Thyroid gland (tissue), 4 donors: Measurements from ENCODE around the gene KYAT1.
"Not testable (repeated sequence)": the region's sequence is repeated elsewhere in the genome, so short reads cannot be mapped to it uniquely, and the experiment has no call there.

ENCODE experiments used
- POLR2A ChIP-seq, 2 donors: fragments of 450-650 bp; IDR thresholded peaks; one replicate each; pipeline ENCODE4 v1.6.1; 2017; ENCODE audit warnings: antibody characterized with exemption in 2 of 2, mild to moderate bottlenecking in 2 of 2, moderate library complexity in 1 of 2
- TF ChIP-seq, protein P1 (sequence below), 6 experiments: fragments of 200-600 bp in 3 of 6; fragments of 450-650 bp in 3 of 6; sonication (generic) in 3 of 6; IDR thresholded peaks; one replicate each; pipeline ENCODE4 v1.5.1; 2016 to 2019; ENCODE audit warnings: antibody characterized with exemption in 6 of 6, mild to moderate bottlenecking in 2 of 6, inconsistent platforms in 1 of 6, moderate library complexity in 1 of 6

DNA sequence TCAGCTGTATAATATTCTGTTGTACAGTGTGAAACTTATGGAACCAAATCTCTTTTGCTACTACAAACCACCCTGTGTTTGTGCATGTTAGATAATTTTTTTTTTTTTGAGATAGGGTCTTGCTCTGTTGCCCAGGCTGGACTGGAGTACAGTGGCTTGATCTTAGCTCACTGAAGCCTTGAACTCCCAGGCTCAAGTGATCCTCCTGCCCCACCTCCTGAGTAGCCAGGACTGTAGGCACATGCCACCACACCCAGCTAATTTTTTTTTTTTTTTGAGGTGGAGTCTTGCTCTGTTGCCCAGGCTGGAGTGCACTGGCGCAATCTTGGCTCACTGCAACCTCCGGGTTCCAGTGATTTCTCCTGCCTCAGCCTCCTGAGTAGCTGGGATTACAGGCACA lies 86.8 kb downstream of the KYAT1 start:
- not testable (repeated sequence) for TF ChIP-seq POLR2A (IDR thresholded peaks at IDR 0.05)
- TF ChIP-seq, protein P1, sequence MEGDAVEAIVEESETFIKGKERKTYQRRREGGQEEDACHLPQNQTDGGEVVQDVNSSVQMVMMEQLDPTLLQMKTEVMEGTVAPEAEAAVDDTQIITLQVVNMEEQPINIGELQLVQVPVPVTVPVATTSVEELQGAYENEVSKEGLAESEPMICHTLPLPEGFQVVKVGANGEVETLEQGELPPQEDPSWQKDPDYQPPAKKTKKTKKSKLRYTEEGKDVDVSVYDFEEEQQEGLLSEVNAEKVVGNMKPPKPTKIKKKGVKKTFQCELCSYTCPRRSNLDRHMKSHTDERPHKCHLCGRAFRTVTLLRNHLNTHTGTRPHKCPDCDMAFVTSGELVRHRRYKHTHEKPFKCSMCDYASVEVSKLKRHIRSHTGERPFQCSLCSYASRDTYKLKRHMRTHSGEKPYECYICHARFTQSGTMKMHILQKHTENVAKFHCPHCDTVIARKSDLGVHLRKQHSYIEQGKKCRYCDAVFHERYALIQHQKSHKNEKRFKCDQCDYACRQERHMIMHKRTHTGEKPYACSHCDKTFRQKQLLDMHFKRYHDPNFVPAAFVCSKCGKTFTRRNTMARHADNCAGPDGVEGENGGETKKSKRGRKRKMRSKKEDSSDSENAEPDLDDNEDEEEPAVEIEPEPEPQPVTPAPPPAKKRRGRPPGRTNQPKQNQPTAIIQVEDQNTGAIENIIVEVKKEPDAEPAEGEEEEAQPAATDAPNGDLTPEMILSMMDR (IDR thresholded peaks at IDR 0.05), result not testable (repeated sequence)
